Measurements from ENCODE around the gene FOXJ1.

FOXJ1 gene

DNA sequence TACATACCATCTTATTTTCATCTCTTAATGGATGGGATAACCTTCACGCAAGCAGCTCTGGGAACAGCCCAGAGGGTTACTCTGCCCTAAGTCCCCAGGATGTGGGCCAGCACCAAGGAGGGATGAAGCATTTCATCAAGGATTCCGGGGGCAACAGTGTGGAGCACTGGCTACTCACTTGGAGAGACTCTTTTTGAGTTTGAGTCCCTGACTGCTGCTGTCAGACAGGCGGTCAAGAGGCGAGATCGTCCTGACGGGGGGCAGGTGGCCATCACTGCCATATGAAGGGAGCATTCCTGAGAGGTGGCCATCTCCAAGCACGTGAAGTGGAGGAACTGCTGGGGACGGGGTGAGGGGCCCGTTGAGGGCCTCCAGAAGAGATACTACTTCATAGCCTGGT, 18.1 kb upstream of the FOXJ1 start:
- DNase-seq = no peak

GRCh38 chr17:76157759-76158158, 16.7 kb upstream of the FOXJ1 start:
- DNase-seq = no peak

DNA sequence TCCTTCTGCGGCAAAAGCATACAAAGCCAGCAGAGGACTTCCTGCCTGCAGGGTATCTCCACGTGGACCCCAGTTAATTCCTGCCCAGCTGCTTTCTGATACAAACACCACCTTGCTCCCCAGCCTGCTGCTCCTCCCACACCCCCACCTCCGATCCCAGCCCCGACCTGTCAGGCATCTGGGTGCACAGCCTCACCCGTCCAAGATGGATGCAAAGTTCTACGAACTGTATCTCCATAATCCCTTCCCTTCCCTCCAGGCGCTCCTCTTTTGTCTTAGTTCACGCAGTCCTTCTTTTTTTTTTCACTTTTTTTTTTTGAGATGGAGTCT, 15.6 kb upstream of the FOXJ1 start:
- DNase-seq = no peak

GRCh38 chr17:76155988-76156661, 15.1 kb upstream of the FOXJ1 start:
- no peak for DNase-seq

- DNase-seq = no peak
Measured at GRCh38 chr17:76154936-76155845, 14.1 kb upstream of the FOXJ1 start.

DNA sequence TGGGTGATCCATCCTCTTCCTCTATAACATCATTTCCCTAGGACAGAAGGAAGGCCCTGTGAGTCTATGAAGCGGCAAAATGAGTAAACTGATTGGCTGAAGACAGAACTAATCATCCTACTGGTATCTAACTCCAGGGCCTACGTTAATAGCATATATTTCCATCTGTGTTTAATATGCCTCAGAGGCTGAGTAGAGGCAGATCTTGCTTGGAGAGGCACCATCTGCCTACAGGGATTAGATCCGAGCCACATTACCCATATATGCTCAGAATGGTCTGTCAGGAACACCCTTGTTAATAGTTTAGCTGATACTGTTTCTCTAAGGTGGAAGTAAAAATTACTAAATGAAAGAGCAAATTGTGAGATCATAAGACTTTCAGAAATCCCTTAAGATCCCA, 13.2 kb upstream of the FOXJ1 start:
- no peak for DNase-seq

GRCh38 chr17:76153640-76154039, 12.6 kb upstream of the FOXJ1 start:
- DNase-seq = no peak

DNA sequence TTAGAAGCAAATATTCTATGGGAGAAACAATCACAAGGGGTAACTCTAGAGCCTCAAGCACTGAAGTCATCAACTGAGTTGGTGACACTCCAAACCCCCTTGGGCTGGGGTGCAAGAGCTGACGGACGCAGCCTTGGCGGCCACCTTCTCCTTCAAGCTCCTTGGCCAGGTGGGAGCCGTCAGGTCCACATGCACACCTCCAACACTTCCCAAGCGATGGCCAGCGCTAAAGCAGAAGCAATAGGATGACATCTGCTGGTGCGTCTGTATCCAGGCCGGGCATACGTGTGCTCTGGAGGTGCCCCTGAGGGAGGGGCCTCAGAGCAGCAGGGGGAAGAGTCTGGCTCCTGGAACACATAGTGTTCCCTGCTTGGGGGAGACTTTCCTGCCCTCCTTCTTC, 12.2 kb upstream of the FOXJ1 start:
- DNase-seq = no peak

- no peak for DNase-seq
Measured at GRCh38 chr17:76152591-76152990, 11.5 kb upstream of the FOXJ1 start.

GRCh38 chr17:76151896-76152454, 10.9 kb upstream of the FOXJ1 start:
- DNase-seq = peak in 2 of 4 experiments; percentile 27 to 36

DNA sequence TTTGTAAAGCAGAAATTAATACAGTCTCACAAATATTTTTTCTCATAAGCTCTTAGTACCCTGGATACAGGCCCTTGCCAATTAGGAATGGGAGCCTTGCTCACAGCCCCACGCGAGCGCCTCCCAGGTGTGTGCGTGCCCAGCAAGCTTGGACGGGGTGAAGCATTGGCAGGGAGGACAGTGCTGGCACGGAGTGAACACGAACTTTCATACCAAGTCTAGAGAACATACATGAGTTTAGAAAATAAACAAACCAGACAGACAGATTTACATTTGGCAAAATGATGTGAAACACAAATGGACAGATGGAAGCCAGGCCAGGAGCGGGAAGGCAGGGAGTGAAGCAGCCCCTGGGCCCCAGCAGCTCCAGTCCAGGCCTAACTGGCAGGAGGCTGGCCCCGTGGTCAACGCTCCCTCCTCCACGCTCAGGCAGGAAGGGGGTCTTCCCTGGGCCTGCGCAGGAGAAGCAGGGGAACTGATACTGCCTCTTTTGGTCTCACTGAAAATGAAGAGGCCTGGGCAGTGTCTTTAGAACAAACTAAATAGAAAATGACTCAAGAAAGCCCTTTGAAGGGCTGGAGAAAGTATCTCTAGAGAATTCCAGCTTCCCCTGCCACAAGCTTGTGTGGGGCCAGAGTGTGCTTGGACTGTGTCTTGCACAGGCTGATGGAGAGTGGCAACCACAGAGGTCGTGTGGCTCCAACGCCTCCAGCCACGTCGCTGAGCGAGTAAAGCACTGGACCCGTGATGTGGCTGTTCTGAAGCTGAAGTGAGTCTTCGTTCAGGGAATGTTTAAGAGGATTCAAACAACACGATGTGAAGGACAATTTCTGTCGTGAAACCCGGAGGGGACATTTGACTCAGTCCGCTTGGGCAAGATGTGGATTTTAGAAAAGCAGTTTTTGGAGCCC, 9.9 kb upstream of the FOXJ1 start:
- no peak for DNase-seq

- no peak for DNase-seq
Measured at GRCh38 chr17:76149214-76149613, 8.2 kb upstream of the FOXJ1 start.

DNA sequence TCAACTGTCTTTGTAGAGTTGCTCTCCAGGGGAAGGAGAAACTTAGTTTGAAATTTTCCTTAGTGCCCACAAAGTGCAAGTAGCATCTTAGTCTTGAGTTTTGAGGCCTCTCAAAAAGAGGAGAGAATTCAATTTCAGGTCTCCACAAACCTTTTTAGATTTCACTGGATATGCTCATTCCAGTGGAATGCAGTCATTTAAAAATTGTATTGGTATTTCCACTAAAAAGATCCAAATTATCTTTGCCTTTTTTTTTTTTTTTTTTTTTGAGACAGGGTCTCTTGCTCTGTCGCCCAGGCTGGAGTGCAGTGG, 6.9 kb upstream of the FOXJ1 start:
- DNase-seq = no peak

DNA sequence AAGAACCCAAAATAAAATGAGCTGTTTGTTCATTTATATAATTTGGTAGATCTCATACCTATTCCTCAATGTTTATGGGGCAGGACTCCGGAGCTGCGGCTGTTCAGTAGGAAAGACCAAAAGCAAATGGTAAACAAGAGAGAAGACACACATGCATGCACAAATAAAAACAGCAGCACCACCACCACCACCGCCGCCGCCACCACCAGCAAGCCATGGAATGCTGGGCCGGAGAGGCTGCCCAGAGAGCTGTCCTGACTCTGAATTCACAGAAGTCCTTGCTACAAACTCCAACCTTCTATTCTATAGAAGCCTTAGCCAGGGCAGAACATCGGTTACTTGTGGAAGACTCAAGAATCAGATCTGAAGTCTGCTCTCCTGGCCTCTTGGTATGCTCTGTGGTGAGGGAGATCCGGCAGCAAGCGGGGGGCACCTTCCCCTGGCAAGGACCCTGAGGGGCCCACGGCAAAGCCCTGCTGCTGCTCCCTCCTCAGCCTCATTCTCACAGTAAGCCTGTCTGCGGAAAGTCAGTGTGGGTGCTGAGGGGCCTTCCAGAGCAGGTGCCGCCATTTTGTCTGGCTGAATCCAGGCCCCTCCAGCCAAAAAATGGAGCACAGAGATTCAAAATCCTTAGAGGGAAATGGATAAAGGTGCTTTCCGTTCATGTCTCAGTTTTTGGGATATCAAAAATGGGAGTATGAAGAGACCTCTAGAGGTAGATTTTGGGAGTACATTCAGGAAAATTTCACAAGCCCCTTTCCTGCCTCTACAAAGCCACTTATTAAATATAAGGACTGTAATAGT, 6.4 kb upstream of the FOXJ1 start:
- DNase-seq = no peak

DNA sequence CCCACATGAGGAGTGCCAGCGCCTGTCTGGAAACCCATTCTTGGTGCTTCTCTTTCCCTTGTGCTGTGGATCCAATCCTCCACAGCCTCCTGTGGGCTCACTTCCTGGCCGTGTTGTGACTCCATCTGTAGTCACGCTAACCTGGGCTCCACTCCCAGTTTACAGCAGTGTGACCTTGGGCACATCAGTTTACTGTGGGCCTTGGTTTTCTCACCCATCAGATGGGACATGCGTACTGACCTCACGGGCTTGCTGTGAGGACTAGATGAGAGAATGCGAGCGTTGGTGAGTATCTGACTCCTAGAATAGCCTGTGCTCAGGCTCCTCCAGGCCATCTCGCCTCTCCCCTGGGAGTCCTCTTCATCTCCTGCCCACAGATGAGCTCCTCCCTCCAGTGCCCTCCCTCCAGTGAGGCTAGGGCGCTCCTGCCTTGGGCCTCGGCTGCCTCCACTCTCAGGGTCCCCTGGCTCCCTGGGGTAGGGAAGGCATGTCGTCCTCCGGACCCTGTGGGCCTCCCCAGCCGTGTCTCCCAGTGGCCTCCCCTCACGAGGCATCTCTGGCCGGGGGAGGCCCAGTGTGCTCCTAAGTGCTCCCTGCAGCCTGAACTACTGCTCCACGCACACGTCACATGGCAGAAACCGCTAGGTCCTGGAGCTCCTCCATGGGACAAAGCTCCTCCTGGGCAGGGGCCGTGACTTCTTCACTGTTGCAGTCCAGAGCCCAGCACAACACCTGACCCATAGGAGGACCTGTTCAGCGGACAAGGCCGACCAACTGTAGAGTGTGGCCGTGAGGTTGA, 5.2 kb upstream of the FOXJ1 start:
- no peak for DNase-seq

DNA sequence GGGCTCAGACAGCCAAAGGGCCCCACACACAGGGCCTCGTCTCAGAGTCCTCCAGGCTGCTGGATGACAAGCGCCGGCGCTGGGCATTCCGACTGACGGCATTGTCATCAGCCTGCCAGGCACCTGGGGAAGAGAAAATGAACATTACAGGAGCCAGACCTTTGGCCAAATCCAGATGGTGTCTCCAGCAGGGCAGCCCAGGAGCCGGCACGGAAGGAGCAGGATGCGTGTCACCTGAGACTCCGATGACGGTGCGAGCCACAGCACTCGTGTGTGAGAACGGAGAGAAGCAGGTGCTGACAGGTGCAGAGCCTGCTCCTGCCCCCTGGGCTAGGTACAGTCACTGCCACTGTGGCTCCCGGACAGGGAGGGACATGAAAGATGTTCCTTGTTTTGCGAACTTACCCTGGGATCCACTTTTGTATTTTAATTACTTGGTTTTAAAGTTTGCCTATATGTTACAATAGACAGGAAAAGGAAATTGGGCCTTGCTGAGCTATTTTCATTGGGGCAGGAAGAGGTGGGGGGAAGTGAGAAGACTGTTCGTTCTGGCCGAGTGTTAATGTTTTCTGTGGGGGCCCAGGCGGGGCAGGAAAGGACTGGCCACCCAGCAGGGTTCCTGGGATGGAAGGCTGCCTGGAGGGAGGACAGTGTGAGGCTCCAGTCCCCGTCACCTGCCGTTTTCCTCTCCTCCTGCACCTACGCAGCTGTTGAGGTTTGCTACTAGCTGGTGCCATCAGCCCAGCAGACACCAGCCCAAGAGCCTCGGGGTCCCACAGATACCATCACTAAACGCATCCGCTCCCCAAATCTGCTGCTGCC, 4.4 kb upstream of the FOXJ1 start:
- DNase-seq = peak in 1 of 4 experiments; percentile 50

- DNase-seq = no peak
Measured at GRCh38 chr17:76142585-76143041, 1.6 kb upstream of the FOXJ1 start.

DNA sequence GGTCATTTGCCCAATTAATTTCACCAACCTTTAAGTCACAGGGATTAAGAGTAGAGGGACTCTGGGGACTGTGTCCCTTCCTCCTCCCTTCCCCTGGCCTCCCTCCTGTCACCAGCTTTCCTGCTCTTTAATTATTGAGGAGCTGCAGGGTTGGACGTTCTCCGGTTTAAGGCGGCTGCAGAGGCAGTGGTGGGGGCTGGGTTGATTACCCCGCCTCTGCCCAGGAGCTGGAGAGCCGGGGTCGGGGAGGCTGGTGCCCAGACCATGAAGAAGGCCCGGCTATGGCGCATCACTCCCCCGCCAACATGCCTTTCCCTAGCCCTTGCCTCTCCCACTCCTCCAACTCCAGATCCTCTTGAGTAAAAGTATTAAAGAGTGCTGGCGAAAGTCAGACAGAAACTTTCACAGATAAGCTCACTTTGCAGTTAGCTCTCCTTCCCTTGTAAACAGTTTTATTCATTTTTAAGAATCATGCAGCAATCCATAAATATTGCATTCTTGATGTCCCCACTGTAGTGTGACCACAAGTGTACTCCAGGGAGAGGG, 1.1 kb upstream of the FOXJ1 start:
- no peak for DNase-seq

DNA sequence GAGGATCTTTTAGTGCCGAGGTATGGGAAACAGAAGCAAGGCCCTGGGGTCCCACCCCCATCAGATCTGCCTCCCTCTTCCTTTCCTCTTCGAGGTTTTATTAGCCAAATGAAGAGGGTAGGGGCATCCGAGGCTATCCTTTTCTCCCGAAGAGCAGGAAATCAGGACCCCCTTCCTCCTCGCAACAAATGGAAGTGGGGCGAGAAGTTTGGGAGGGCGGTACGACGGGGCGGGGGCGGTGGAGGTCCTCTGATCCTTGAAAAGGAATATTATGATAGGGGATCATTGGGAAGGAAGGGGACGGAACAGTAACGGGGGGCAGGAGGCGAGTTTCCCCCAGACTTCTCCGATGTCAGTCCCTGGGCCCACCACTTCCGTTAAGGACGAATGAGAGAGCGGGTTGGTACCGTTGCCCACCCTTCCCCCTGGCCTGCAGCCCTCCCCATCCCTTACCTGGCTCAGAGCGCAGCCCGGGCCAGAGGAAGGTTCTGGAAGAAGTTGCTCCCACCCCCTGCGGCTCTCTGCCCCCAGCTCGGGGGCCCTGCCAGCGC, 309 bp downstream of the FOXJ1 start:
- DNase-seq = no peak
